Measurements from ENCODE around the gene FASTK.

FASTK gene

DNA sequence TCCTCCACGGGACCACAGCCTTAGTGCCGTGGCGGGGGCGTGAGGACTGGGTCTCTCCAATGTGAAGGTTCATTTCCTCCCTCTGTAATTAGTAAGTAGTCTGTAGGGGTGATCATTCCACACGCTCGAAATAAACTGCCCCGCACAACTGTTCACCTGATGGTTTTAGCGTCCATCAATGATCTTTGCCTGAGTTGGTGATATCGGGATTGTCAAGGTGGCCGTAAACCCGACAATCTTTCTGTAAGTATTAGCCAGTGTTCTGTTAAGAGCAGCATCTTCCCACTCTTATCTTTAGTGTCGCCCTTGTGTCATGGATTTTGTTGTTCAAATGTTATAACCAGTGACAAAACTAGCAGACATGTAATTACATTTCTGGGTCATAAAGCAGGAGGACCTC is 23.4 kb upstream of the FASTK start:
- no peak for DNase-seq
- in situ Hi-C loops (cut with HindIII; ENCODE audit: low pct_ligation_motif_present, low pct_unique_long_range_greater_than_20kb, low sequenced_read_pairs), result no loop called here

DNA sequence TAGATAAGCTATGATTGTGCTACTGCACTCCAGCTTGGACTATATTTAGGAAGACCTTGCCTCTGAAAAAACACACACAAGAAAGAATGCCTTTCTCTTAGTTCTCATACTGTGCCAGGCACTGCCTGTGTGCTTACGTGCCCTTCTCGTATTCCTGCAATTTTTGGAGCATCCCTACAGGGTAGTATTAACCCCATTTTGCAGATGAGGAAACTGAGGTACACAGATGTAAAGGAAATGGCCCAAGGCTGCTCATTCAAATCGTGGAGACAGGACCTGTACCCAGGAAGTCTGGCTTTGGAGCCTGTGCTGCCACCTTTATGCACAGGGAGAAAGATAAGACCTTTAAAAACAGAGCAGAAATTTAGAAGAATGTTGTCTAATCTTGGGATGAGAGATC is 22.4 kb upstream of the FASTK start:
- DNase-seq, result no peak
- in situ Hi-C loops (cut with HindIII; ENCODE audit: low pct_ligation_motif_present, low pct_unique_long_range_greater_than_20kb, low sequenced_read_pairs), result no loop called here

DNA sequence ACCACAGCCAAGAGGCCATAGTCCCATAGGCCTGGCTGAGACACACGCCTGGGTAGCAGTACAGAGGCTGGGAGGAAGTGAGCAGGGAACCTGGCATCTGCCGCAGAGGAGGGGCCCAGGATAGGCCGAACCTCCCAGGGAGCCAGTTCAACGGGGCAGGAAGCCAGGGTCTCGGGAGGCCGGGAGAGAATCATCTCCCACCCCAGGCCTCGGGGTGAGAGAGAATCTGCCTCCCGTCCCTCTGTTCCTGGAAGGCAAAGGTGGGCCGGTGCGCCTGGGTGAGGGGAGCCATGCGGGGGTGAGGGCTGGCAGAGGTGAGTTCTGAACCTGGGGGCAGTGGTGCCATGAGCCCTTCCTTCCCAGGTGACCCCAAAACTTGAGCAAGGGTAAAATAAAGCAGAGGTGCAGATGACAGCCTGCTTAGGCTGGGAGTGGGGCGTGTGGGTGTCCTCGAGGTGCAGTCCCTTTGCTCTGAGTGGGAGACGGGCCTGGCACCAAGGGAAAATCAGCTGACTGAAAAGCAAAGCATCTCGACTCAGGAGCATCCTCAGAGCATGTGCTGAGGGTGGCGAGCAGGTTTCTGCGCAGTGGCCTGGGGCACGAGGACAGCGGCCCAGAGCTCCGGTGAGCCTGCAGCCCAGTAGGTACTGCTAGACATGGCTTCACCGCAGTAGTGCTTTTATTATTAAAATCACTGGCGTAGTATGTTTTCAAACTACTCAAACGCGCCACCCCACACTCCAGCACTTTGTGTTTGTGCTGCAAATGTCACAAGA is 21.2 kb upstream of the FASTK start:
- in situ Hi-C loops (cut with HindIII; ENCODE audit: low pct_ligation_motif_present, low pct_unique_long_range_greater_than_20kb, low sequenced_read_pairs), result no loop called here
- DNase-seq, result no peak

DNA sequence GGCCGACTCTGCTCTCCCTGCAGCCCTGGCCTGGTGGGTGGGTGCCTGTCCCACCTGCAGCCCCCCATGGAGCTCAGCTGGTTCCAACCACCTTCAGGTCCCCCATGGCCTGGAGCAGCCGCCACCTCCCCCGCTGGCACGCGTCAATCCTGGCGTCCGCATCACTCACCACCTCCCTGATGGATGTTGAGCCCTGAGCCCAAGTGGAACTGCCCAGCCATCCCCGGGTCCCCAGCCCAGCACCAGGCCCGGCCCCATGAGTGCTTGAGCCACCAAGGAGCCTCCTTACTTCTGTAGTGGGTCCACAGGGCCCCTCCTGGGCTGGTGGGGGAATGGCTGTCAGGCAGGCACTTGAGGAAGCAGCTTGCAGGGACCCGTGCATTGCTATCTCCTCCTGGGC is 20.3 kb upstream of the FASTK start:
- in situ Hi-C loops (cut with HindIII; ENCODE audit: low pct_ligation_motif_present, low pct_unique_long_range_greater_than_20kb, low sequenced_read_pairs), result no loop called here
- no peak for DNase-seq

DNA sequence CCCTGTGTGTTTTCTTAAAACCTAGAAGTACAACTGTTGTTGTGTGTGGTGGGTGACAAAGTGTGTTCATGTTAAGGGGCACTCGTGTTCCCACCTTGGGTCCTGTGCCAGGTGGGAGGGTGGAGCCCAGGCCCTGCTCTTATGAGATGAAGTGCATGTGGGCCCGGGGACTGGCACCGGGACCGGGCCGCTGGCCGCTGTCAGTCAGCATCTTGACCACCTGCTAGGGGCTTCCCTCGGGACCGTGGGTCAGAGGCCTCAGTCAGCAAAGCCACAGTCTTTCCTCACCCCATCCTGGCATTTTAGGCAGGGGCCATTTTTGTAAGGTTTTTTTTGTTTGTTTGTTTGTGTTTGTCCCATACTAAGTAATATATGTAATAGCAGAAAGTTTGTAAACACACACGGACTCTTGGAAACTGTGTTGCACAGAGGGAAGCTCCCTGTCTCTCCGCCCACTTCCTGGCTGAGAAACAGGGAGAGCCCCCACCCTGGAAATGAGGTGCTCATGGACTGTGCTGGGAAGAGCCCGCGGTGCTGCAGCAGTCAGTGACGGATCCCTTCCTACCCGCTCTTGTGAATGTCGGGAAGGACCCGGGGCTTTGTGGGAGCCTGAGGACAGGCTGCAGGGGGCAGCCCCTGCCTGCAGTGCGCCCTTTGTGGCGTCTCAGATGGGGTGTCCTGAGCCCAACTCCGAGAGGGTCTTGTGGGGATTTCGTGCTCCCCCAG is 19.0 kb upstream of the FASTK start:
- DNase-seq, result no peak
- in situ Hi-C loops (cut with HindIII; ENCODE audit: low pct_ligation_motif_present, low pct_unique_long_range_greater_than_20kb, low sequenced_read_pairs), result no loop called here

DNA sequence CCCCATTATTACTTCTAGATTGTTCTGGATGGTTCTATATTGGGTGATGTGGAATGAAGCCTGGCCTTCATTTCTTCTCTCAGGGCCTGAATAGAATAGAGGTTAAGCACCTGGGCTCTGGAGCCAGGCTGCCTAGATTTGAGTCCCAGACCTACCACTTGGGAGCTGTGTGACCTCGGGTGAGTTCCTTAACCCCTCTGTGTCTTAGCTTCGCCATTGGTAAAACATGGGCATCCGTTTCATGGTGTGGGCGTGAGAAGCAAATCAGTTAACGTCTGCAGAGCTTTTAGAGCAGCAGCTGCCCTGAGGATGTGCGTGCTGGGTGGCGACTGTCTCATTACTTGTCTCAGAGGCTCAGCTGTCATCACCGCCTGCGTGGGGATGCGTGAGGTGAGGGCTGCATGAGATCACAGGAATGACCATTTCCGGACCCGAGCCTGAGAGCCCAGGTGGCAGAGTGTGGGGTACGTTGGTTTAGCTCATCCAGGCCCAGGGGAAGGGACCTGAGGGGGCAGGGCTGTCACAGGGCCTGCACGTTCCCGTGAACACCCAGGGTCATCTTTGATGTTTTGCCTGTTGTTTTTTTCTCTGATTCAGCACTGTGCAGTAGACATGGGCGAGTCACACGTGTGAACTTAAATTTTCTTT is 15.3 kb upstream of the FASTK start:
- DNase-seq, result no peak
- in situ Hi-C loops (cut with HindIII; ENCODE audit: low pct_ligation_motif_present, low pct_unique_long_range_greater_than_20kb, low sequenced_read_pairs), result no loop called here

DNA sequence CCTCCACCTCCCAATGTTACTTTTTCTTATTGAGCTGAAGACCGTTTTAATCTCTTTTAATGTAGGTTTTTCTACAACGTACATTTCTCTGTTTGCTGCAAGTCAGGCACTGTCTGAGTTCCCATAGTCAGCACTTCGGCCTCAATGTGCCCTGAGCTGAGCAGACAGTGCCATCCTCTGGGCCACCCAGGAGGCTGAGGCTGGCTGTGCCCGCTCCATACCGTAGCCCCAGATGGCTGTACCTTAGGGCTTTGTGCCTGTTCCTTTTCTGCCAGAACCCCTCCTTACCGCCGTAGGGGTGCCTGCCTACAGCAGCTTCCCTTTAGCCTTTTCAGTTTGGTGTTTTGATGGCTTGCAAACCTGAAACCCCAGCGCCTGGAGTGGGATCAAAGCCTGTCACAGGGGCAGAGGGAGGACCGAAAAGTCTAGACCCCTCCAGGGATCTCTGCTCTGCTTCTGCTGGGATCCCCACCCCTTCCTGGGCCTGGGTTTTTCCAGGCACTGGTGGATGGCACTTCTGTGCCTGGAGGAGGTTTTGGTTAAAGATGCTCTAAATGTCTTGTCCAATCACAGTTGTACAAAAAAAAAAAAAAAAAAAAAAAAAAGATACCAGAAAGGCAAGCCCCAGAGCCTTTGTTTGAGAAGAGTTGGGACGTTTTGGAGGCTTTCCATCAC is 14.7 kb upstream of the FASTK start:
- in situ Hi-C loops (cut with HindIII; ENCODE audit: low pct_ligation_motif_present, low pct_unique_long_range_greater_than_20kb, low sequenced_read_pairs), result no loop called here

DNA sequence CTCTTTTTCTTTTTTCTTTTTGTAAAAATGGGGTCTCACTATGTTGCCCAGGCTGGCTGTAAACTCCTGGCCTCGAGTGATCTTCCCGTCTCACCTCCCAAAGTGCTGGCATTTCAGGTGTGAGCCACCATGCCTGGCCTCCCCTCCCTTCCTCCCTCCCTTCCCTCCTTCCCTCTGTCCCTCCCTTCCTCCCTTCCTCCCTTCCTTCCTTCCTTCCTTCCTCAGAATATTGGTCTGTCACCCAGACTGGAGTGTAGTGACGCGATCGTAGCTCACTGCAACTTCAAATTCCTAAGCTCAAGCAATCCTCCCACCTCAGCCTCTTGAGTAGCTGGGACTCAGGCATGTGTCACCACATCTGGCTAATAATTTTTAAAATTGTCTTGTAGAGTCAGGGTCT is 14.1 kb upstream of the FASTK start:
- DNase-seq, result peak; percentile 39
- in situ Hi-C loops (cut with HindIII; ENCODE audit: low pct_ligation_motif_present, low pct_unique_long_range_greater_than_20kb, low sequenced_read_pairs), result no loop called here

More for the DNA sequence above, 14.7 kb upstream of the FASTK start:
- no peak for DNase-seq

DNA sequence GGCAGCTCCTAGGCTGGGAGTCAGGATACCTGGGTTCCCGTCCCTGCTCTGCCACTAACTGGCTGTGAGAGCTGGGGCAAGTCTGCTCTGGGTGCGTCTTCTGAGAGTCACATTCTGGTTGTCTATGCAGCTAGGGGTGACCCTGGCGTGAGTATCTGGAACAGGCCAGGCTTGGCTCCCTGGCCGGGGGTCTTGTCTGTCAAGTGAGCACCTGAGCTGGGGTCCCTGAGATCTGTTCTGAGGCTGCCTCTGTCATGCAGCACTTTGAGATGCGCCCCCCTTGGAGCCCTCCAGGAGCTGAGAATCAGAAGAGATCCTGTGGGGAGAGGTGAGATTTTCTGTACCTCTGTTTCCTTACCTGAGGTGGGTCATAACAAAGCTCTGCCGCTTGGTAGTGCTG is 13.1 kb upstream of the FASTK start:
- DNase-seq, result no peak
- in situ Hi-C loops (cut with HindIII; ENCODE audit: low pct_ligation_motif_present, low pct_unique_long_range_greater_than_20kb, low sequenced_read_pairs), result no loop called here

DNA sequence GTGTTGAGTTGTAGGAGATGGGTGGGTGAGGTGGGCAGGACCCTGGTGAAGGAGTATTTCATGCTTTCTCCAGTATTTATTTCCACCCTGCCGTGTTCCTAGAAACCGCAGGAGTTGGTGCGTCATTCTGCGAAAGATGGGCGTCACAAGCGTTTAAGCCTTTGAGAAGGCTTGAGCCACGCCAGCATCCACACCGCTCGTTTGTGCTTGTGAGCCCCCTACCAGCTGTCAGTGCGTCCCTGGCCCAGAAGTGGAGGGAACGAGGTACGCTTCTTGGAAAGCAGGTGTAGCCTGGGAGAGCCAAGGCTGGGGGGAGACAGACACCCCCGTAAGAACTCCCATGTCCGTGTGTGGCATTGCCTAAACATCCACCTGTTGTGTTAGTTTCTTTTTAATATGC is 11.4 kb upstream of the FASTK start:
- DNase-seq, result no peak
- in situ Hi-C loops (cut with HindIII; ENCODE audit: low pct_ligation_motif_present, low pct_unique_long_range_greater_than_20kb, low sequenced_read_pairs), result no loop called here

DNA sequence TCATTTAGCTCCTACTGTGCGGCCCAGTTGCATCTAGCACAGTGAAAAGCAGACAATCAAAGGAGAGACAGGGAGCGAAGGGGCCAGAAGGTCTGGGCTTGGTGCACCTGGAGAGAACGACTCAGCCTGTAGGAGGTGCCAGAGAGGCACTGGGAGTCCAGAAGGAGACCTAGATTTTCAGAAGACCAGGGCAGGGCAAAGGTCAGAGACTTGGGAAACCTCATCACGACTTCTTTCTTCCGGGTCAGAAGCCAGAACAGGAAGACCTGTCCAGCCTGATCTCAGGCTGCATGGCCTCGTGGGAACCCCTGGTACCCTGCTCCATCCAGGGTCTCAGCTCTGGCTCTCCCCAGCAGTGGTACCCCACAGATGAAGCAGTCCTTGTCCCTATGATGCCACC is 10.8 kb upstream of the FASTK start:
- peak; percentile 55 for DNase-seq
- in situ Hi-C loops (cut with HindIII; ENCODE audit: low pct_ligation_motif_present, low pct_unique_long_range_greater_than_20kb, low sequenced_read_pairs), result no loop called here

DNA sequence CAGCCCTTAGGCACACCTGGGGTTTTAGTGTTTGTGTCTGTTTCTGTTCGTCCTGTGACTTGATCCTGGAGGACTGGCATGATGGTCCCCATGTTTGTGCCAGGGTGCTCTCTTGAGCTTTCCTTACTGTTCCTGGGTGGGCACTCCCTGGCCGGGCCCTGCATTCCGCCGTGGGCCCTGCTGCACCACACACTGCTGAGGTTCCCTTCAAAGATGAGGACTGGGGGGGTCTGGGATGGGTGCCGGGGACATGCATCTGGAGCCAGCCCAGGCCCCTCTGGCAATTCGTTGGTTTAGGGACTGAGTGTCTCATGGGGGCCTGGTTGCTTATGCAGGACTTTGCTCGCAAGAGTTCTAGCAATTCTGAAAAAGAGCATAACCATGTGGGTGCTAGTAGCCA is 10.4 kb upstream of the FASTK start:
- DNase-seq, result no peak
- in situ Hi-C loops (cut with HindIII; ENCODE audit: low pct_ligation_motif_present, low pct_unique_long_range_greater_than_20kb, low sequenced_read_pairs), result no loop called here

DNA sequence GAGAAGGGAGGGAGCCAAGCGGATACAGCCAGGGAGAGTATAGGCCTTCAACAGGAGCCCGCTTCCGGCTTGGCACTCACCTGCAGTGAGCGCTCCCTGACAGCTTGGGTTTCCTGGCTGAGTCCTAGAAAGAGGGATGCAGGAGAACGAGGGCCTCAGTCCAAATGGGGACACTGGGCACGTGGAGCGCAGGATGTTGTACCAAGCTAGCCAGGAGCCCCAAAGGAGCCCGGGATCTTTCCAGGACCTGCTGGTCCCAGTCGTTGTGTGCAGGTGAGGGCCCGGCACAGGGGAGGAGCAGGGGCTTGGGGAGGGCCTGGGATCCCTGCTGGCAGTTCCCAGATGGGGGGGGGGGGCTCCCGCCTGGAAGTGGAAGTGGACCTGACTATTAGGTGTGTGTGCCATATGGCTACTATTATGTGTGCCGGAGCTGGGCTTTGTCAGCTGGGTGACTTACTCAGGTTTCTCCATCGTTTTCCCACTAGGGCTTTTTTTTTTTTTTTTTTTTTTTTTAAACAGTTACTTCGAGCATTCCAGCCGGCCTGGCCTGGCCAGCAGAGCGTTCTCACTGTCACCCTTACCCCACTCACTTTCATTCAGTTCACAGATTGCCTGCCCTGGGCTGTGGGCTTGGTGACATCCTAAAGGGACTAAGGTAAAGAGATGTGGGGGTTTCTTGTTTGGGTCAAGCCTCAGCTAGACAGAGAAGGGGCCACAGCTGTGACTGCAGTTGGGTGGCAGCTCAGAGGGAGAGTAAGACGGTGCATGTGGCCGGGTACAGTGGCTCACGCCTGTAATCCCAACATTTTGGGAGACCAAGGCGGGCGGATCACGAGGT is 9.5 kb upstream of the FASTK start:
- no peak for DNase-seq
- in situ Hi-C loops (cut with HindIII; ENCODE audit: low pct_ligation_motif_present, low pct_unique_long_range_greater_than_20kb, low sequenced_read_pairs), result loop anchor here (5.0 kb wide), 1 partner anchor 57 kb away; no protein-coding TSS in a partner anchor

DNA sequence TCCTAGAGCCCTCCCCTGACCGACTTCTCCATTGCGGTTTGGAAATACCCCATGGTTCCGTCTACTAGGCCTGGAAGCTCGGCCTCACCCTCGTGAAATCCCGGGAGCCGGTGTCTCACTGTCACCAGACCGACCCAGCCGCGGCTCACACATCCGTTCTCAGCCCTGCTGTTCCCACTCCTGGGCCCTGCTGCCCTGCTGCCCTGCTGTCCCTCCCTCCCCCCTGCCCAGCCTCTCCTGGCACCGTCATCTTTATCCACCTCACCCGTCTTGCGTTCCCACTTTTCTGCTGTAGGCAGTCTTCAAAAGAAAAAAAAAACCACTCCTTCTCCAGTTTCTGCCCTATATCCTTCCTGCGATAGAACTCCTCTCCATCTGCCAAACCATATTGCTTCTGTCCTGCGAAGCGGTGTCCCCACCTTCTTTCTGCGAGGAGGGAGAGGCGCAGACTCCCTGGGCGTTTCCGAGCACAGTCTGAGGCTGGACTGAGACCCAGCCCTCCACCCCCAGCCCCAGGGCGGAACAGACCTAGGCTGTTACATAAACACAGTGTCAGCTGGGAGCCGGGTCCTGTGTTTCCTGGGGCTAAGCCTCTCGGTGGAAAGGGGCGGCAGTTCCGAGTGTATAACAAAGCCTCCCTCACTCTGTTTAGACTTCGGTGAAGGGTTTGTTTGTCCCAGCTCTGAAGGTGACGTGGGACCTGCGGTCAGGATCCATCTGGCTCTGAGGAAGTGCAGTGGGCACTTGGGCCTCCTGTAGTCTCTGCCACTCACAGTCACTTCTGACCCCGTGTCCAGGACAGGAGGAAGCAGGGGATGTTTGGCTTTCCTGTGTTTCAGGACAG is 8.5 kb upstream of the FASTK start:
- in situ Hi-C loops (cut with HindIII; ENCODE audit: low pct_ligation_motif_present, low pct_unique_long_range_greater_than_20kb, low sequenced_read_pairs), result loop anchor here (5.0 kb wide), 1 partner anchor 58 kb away; no protein-coding TSS in a partner anchor
- no peak for DNase-seq

DNA sequence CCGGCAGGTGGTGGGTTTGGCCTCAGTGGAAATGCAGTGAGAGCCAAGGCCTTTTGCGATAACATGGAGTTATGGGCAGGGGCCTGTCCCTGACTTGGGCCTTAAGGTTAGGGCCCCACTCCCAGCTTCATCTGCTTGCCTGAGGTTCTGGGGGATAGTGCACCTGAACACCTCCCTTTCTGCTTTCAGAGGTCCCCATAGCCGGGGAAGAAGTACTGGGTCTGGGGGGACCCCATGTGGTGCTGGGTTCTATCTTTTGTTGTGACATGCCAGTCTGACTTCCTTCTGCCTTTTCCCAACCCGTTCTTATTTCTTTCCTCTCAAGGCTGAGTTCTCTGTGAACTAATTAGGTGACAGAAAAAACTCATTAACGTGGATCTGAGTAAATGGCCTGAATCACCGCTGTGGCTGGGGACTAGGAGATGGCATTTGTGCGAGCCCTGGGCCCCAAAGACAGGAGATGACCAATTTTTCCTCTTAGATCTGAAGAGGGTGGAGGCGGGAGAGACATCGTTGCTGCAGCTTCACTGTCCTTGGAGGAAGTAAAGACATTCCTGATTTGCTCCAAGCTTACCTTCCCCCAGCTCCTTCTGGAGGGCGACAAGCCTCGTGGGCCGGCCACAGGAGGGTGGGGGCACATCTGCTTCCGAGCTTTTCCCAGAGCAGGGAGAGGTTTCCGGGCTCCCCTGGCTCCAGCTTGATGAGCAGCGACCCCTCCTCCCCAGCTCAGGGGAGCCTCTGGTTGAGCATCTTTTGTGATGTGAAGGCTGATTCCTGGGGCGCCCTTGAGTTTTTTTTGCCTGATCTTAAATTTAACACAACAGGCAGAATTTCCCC is 7.6 kb upstream of the FASTK start:
- DNase-seq, result no peak
- in situ Hi-C loops (cut with HindIII; ENCODE audit: low pct_ligation_motif_present, low pct_unique_long_range_greater_than_20kb, low sequenced_read_pairs), result loop anchor here (5.0 kb wide), 1 partner anchor 59 kb away; no protein-coding TSS in a partner anchor

DNA sequence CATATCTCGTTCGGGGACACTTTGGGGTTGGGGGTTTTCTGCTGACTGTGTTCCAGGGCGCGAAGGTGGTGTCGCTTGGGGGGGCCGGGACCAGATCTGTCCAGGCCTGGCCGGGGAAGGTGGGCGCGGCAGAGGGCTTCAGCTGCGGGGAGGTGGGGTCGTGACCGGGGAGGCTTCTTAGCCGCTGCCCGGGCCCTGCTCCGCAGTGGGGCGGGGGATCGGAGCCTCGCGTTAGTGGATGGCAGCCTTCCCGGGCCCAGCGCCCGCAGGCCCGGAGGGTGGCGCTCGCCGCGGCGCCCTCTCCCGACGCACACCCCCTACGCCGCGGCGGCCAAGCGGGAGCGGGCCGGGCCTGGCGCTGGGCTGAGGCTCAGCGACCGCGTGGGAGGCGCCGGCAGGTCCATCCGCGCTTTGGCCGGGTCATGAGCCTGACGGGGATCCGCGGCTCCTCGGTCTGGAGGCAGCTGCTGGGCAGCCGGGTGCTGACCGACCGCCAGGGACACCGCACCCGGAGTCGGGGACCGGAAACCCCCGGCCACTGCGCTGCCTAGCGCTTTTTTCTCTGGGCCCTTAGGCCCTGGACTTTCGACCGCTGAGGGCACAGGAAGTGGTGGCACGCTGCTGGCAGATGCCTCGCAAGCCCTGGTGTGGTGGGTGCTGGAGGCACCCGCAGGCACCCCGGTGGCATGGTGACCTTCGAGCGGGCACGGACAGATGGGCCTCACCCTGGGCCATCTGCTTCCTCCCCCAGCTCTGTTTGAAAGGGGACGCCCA is 6.8 kb upstream of the FASTK start:
- peak; percentile 78 for DNase-seq
- in situ Hi-C loops (cut with HindIII; ENCODE audit: low pct_ligation_motif_present, low pct_unique_long_range_greater_than_20kb, low sequenced_read_pairs), result loop anchor here (5.0 kb wide), 1 partner anchor 60 kb away; no protein-coding TSS in a partner anchor
